Activated T-cell treated with anti-CD3 and anti-CD28 coated beads, Interleukin-2, amount 50 U/mL, for 24 hours (primary cell): Measurements from ENCODE around the gene GAS1.

Experiments used
- DNase-seq: peaks from one replicate; pipeline ENCODE4 v3.0.0-alpha.2; 2020
- H3K27ac Mint-ChIP-seq: 2 replicates; pipeline ENCODE4 v1.8.0; 2020; ENCODE audit warnings: mild to moderate bottlenecking, mixed read lengths
- H3K27me3 Mint-ChIP-seq: 2 replicates; pipeline ENCODE4 v1.8.0; 2020; ENCODE audit warnings: mixed read lengths
- H3K36me3 Mint-ChIP-seq: 2 replicates; pipeline ENCODE4 v1.8.0; 2020; ENCODE audit warnings: low read depth, mixed read lengths
- H3K4me1 Mint-ChIP-seq: 2 replicates; pipeline ENCODE4 v1.8.0; 2020; ENCODE audit warnings: low read depth, mixed read lengths
- H3K4me3 Mint-ChIP-seq: 2 replicates; pipeline ENCODE4 v1.8.0; 2020; ENCODE audit warnings: mild to moderate bottlenecking, moderate library complexity, mixed read lengths
- H3K9me3 Mint-ChIP-seq: 2 replicates; pipeline ENCODE4 v1.8.0; 2020; ENCODE audit warnings: mixed read lengths

Gene GAS1, protein sequence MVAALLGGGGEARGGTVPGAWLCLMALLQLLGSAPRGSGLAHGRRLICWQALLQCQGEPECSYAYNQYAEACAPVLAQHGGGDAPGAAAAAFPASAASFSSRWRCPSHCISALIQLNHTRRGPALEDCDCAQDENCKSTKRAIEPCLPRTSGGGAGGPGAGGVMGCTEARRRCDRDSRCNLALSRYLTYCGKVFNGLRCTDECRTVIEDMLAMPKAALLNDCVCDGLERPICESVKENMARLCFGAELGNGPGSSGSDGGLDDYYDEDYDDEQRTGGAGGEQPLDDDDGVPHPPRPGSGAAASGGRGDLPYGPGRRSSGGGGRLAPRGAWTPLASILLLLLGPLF

DNA sequence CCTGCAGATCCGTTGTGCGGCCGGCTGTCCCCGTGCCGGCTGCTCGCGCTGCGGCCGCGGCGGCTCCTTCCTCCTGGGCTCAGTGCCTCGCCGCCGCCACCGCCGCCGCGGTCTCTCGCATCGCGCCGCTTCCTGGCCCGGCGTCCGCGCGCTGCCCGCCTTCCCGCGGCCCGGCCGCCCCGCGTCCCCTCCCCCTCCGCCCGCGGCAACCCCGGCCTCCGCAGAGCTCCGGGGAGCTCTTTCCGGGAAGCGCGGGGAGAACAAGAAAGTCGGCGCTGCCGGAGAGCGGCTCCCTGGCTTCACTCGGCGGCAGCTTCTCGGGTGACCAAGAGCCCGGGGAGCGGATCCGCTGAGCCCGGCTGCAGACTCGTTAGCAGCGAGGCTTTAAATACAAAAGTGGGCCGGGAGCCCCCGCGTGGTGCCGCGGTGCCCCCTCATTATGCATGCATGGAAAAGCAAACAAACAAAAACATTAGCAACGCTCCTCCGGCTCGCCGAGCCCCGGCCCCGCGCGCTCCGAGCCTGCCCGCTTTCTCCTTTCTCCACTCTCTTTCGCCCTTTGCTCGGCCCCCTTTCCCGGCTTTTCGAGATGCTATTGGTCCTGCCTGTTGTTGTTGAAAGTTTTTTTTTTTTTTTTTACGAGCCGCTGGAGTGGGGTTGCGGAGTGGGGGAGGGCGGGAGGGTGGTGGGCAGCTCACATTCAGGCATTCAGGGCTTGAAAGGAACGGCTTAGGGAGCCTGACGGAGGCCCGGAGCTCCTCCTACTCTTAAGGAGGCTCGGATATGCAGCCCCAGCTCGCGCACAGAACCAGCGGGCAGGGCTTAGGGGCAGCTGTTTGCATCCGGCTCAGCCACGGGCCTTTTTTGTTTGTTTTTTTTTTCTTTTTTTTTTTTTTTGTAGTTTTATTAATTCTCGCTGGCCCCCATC lies at the start of gene GAS1:
Gene GAS1, minus strand, starts transcription at position 361 of the 928 bp plus-strand sequence. CDS start 727 bp downstream, outside the sequence.
- Mint-ChIP-seq H3K27me3 (peaks cover 30% of the 10 kb centered on the region), H3K9me3 (no peaks in the 10 kb centered on the region), H3K4me3 (peak within 1 kb of the TSS; percentile 71), H3K27ac (peak within 1 kb of the TSS; percentile 22), H3K4me1 (peaks cover 22% of the 10 kb centered on the region), H3K36me3 (no peaks in the 10 kb centered on the region)
- DNase-seq, result peak; percentile 71

DNA sequence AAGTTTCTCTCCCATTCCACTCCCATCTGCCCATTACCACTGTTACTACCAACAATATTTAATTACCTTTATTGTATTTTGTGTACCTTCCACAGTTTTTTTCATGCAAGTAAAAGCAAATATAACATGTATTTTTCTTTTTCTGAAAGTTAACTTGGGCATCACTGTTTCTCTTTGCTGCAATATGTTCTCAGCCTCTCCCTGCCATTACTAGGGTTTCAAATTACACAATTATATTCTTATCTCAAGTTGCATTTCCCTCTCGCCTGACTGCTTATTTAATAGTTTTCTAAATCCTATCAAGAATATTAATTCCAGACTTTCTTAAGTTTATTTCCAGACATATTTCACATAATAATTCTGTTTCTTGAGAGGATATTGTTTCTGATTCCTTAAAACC lies 46.9 kb upstream of the GAS1 start:
- Mint-ChIP-seq H3K4me3 (no peak overlapping the region), H3K27ac (no peak overlapping the region), H3K36me3 (no peaks in the 10 kb centered on the region), H3K4me1 (no peaks in the 10 kb centered on the region), H3K27me3 (peaks cover 39% of the 10 kb centered on the region), H3K9me3 (no peaks in the 10 kb centered on the region)
- DNase-seq, result no peak

DNA sequence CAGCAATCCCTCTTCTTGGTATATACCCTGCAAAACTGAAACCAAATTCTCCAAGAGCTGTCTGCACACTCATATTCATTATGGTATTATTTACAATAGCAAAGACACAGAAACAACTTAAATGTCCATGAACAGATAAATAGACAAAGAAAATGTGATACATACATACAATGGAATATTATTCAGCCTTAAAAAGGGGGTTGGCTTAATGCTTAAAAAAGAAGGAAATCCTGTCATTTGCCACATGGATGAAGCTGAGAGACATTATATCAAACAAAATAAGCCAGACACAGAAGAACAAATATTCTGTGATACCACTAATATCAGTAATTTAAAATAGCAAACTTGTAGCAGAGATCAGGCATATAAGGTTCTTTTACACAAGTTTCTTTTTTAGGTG lies 46.5 kb upstream of the GAS1 start:
- Mint-ChIP-seq H3K27ac (no peak overlapping the region), H3K4me1 (no peaks in the 10 kb centered on the region), H3K27me3 (peaks cover 42% of the 10 kb centered on the region), H3K36me3 (no peaks in the 10 kb centered on the region), H3K4me3 (no peak overlapping the region), H3K9me3 (no peaks in the 10 kb centered on the region)
- DNase-seq, result no peak

DNA sequence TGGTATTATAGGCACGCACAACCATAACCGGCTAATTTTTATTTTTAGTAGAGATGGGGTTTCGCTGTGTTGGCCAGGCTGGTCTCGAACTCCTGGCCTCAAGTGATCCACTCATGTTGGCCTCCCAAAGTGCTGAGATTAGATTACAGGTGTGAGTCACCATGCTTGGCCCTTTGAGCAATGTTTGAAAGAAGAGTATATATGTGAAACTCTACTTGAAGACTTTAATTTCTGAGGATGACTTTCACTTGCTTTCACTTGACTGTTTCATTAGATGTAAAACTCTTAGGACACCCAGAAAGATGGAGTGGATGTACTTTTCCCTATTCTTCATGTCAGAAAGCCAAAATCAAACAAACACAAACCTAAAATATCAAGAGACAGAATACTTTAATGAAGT lies 43.8 kb upstream of the GAS1 start:
- DNase-seq, result no peak
- Mint-ChIP-seq H3K27ac (no peak overlapping the region), H3K4me1 (no peaks in the 10 kb centered on the region), H3K27me3 (peaks cover 43% of the 10 kb centered on the region), H3K9me3 (no peaks in the 10 kb centered on the region), H3K36me3 (no peaks in the 10 kb centered on the region), H3K4me3 (no peak overlapping the region)

DNA sequence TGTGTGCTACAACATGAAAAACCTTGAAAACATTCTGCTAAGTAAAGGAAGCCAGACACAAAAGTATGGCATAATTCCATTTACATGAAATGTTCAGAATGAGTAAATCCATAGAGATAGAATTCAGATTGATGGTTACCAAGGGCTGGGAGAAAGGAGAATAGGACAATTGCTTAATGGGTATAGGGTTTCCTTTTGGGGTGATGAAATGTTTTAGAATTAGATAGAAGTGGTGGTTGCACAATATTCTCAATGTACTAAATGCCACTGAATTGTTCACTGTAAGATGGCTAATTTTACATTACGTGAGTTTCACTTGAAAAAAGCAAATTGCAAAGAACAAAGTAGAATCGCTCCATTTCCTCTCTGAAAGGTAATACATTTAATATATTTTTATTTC lies 43.0 kb upstream of the GAS1 start:
- H3K4me1 Mint-ChIP-seq, result no peaks in the 10 kb centered on the region
- no peak for DNase-seq
- no peaks in the 10 kb centered on the region for H3K36me3 Mint-ChIP-seq
- H3K4me3 Mint-ChIP-seq, result no peak overlapping the region
- H3K9me3 Mint-ChIP-seq, result no peaks in the 10 kb centered on the region
- H3K27me3 Mint-ChIP-seq, result peaks cover 40% of the 10 kb centered on the region
- no peak overlapping the region for H3K27ac Mint-ChIP-seq

DNA sequence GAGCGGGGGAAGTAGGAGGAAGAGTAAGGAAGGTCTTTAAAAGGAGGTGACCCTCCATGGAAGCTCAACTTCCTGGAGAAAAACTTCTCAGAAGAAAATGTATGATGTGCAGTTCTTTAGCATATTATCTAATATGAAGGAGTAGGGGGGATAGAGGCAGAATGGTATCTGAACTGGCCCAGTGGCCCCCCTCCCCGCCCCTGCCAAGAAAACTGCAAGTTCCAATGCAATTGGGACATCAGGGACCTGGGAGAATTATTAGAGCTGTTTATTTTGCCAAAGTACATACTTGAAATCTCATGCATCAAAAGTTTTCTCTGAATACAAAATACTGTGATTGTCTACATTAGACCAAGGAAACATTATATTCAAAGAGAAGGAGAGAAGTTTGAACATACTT lies 40.6 kb upstream of the GAS1 start:
- Mint-ChIP-seq H3K27me3 (peaks cover 38% of the 10 kb centered on the region), H3K4me3 (no peak overlapping the region), H3K27ac (no peak overlapping the region), H3K36me3 (no peaks in the 10 kb centered on the region), H3K9me3 (no peaks in the 10 kb centered on the region), H3K4me1 (no peaks in the 10 kb centered on the region)
- DNase-seq, result no peak

DNA sequence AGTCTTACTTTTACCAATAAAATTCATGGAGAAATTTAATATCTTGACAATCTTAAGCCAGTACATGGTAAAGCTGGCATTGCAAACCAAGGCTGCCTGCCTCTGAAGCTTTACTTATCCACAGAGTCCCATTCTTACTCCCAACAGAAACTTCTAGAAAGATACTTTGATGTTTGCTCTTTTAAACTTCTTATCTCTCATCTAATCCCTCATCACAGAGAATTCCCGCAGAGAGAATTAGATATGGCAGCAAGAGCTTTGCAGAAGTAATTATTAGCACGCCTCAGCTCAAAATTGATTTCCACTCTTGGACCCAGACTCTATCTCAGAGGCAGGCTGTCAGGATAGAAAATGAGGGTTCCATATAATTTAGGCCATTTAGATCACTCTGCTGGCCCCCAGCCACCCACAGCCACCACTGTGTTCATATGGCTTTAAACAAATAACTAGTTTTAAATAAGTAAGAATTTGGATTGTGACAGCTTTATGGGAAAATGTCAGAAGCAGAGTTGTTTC lies 37.9 kb upstream of the GAS1 start:
- no peak overlapping the region for H3K27ac Mint-ChIP-seq
- H3K36me3 Mint-ChIP-seq, result no peaks in the 10 kb centered on the region
- H3K4me1 Mint-ChIP-seq, result no peaks in the 10 kb centered on the region
- H3K4me3 Mint-ChIP-seq, result no peak overlapping the region
- no peaks in the 10 kb centered on the region for H3K9me3 Mint-ChIP-seq
- DNase-seq, result no peak
- peaks cover 35% of the 10 kb centered on the region for H3K27me3 Mint-ChIP-seq

DNA sequence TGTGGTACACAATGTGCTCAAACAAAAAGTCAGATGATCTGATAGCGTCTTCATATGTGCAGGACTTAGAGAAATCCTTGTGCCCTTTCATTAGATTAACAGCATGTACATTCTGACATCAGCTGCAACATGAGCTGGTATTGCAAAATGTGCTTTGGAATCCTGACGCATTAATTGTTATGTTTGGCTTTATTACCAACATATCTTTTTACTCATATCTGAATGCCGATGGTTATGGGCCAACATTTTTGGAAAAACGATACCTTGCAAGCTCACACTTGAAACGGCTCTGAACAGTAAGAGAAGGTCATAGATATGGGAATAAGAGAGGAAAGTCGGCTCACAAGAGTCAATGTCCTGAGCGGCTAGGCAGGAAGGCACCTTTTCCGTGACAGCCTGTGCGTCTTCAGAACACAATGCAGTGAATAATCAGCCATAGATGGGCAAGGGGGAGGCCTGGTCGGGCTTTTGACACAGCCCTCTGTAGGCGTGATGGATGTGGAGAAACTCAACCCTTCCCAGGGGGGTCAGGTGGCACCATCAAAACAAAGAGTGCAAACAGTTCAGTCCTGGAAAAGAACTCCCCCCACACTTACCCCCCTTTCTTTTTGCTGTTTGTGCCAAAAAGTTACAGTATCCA lies 36.4 kb upstream of the GAS1 start:
- Mint-ChIP-seq H3K4me1 (no peaks in the 10 kb centered on the region), H3K27me3 (peaks cover 42% of the 10 kb centered on the region), H3K36me3 (no peaks in the 10 kb centered on the region), H3K9me3 (no peaks in the 10 kb centered on the region), H3K4me3 (no peak overlapping the region), H3K27ac (no peak overlapping the region)
- no peak for DNase-seq

DNA sequence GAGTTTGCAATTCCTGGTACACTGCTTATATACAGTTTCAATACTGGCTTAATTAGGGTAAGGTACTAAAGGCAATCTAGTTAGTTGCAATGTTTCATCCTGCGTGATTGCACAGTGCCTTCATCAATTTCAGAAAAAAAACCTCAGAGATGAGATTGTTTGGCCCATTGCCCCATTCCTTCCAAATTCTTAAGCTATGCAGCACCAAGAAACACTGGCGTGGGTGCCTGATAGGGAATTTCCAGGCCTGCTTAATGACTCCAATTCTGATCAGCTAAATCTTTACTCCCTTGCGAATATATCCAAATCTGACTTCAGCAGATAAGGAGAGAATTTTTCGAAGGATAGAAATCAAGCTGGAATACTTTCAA lies 35.9 kb upstream of the GAS1 start:
- no peak for DNase-seq
- Mint-ChIP-seq H3K36me3 (no peaks in the 10 kb centered on the region), H3K4me1 (no peaks in the 10 kb centered on the region), H3K27me3 (peaks cover 45% of the 10 kb centered on the region), H3K4me3 (no peak overlapping the region), H3K27ac (no peak overlapping the region), H3K9me3 (no peaks in the 10 kb centered on the region)

DNA sequence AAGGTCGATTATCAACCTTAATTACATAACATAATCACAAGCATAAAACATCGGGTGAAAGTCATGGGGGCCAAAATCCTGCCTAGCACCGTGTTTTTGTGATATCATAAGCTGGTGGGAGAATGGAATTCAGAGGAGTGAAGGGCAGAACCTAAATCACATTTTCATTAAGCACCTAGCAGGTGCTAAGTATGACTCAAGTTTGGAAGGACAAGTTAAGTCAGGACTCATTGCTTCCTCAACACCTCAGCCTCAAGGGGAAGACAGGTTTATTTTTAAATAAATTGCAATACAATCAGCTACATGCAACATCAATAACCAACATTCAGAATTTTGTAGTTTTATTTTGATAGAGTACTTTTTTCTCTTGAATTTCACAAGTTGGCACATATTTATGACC lies 33.5 kb upstream of the GAS1 start:
- Mint-ChIP-seq H3K27ac (no peak overlapping the region), H3K36me3 (no peaks in the 10 kb centered on the region), H3K4me3 (no peak overlapping the region), H3K9me3 (no peaks in the 10 kb centered on the region), H3K4me1 (no peaks in the 10 kb centered on the region), H3K27me3 (peaks cover 52% of the 10 kb centered on the region)
- DNase-seq, result no peak

DNA sequence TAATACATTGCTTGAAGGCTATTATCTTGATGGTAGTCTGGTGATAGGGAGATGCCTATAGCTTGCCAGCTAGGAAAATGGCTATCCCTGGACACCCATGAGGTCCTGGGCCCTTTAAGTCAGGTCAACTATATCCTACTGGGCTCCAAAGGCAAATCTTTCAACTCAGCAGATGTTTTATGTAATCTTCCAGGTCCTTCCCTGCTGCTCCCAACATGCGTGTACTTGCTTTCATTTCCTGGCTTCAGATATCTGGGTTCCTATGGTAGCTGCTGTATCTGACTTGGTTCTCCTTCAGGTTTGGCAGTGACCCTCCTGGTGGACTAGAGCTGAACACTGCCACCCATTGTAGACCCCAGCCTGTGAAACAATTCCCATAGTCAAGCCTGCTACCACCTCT lies 32.4 kb upstream of the GAS1 start:
- Mint-ChIP-seq H3K27ac (no peak overlapping the region), H3K4me3 (no peak overlapping the region), H3K4me1 (no peaks in the 10 kb centered on the region), H3K27me3 (peaks cover 57% of the 10 kb centered on the region), H3K9me3 (no peaks in the 10 kb centered on the region), H3K36me3 (no peaks in the 10 kb centered on the region)
- no peak for DNase-seq

DNA sequence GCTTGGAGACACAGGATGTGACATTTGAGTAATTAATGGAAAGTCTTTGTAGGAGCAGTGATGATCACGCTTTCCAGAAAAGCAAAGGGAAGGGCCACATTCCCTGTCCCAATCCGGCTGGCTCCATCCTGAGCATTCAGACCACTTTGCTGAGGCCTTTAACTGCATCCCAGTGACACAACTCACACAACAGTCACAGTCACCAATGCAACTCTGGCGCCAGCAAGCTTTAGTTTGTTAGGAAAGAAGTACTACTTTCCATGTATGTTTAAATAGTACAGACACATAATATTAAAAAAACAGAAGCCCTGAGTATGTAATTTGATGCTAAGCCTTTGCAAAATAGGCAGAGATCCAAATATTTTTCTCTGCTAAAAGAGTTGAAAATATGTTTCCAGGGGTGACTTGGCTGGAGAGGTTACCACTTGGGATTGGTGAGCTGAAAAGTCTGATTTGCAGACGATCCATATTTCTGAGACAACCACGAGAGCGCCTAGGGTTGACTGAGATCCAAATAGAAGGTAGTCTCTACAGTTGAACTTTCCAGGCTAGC lies 31.7 kb upstream of the GAS1 start:
- H3K9me3 Mint-ChIP-seq, result no peaks in the 10 kb centered on the region
- H3K4me1 Mint-ChIP-seq, result no peaks in the 10 kb centered on the region
- H3K27ac Mint-ChIP-seq, result no peak overlapping the region
- no peak for DNase-seq
- H3K36me3 Mint-ChIP-seq, result no peaks in the 10 kb centered on the region
- H3K27me3 Mint-ChIP-seq, result peaks cover 59% of the 10 kb centered on the region
- no peak overlapping the region for H3K4me3 Mint-ChIP-seq

DNA sequence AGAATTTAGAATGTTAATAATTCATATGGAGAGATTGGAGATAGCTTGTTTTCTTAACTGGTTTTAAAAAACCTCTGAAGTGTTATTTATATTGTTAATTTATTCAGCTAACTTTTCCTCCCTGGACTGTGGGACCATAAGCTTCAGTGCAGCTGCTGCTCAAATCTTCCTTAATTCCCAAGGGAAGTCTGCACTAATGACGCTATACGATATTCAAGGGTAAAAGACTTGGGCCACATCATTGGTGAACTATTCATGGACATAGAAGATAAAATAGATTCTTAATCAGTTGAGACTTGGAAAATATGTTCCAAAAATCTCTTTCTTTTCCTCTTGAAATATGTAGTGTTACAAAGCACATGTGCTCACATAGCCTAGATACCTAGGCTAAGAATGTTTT lies 31.1 kb upstream of the GAS1 start:
- Mint-ChIP-seq H3K36me3 (no peaks in the 10 kb centered on the region), H3K4me3 (no peak overlapping the region), H3K27me3 (peaks cover 62% of the 10 kb centered on the region), H3K9me3 (no peaks in the 10 kb centered on the region), H3K4me1 (no peaks in the 10 kb centered on the region), H3K27ac (no peak overlapping the region)
- no peak for DNase-seq

DNA sequence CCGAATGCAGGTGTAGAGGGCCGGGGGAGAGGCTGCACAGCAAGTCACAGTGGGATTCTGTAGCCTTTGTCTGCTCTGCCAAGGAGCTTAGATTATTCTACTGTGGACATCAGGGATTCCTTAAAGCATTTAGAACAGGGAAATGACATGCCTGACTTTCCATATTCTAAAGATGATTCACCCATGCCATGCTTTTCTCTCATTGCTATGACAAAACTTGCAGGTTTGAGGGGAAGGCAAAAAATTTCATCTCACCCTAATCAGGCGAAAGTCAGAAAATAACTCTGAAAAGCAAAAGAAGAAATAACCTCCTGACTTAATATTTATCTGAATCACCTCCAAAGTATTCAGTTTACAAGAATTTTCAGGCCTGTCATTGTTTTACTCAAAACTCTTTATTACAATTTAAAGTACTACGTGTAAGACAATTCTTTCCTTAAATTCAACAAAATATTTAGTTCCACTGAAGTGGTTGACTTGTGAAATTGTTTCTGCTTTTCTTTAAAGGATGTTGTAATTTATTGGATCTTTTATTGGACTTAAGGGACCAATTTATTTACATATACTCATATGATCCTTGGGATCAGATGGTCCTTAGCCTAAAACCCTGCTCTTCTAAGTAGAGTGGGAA lies 30.0 kb upstream of the GAS1 start:
- Mint-ChIP-seq H3K36me3 (no peaks in the 10 kb centered on the region), H3K27me3 (peaks cover 64% of the 10 kb centered on the region), H3K9me3 (no peaks in the 10 kb centered on the region), H3K27ac (no peak overlapping the region), H3K4me3 (no peak overlapping the region), H3K4me1 (no peaks in the 10 kb centered on the region)
- no peak for DNase-seq
